Right lobe of liver (tissue), 4 donors: ENCODE measurements around the gene SERTAD1.

ENCODE experiments used
- CTCF ChIP-seq, 4 donors: fragments of 200-600 bp in 3 of 4; fragments of 450-650 bp in 1 of 4; IDR thresholded peaks; one replicate each; pipeline versions ENCODE4 v1.5.1 to v1.8.0; 2016 to 2022; ENCODE audit warnings: antibody characterized with exemption in 4 of 4, mild to moderate bottlenecking in 2 of 4
- POLR2A ChIP-seq: fragments of 450-650 bp; IDR thresholded peaks from one replicate; pipeline ENCODE4 v1.6.1; 2017; ENCODE audit warnings: antibody characterized with exemption, mild to moderate bottlenecking
- donor health status: DM: no; HTN: no; CAD: no.
- donor health status: DM: no; HTN: no; CAD: no.
- donor health status: DM: no; HTN: yes; CAD: no.

GRCh38 chr19:40410030-40410389 lies 15.8 kb downstream of the SERTAD1 start:
- TF ChIP-seq CTCF (IDR thresholded peaks at IDR 0.05) (no peak), POLR2A (no peak)
